ENCODE results near the gene TTC3.

GRCh38 chr21:37176716-37177115 is 103.7 kb downstream of the TTC3 start:
- TF ChIP-seq EZH2 (IDR thresholded peaks at IDR 0.05; ENCODE audit: low read length, unreplicated experiment) (no peak), EZH2phosphoT487 (IDR thresholded peaks at IDR 0.05; ENCODE audit: borderline replicate concordance, low read length) (no peak), CTCF (conservative IDR thresholded peaks at IDR 0.05; ENCODE audit: low read depth, low read length) (no peak)
